AG04450 (cell line): ENCODE measurements around the gene MBOAT1. TPM values are rescaled to one million over a fixed set of nuclear protein-coding genes. Genes with fewer than 3 reads are reported as not detected.
"Not testable (repeated sequence)": the region's sequence is repeated elsewhere in the genome, so short reads cannot be mapped to it uniquely, and the experiment has no call there.

Experiments used
- CTCF ChIA-PET: fragments of 300-600, 350-600 bp; formaldehyde crosslinking; extraction: SDS; loops from one replicate; lab custom pipeline; 2022; ENCODE audit warnings: antibody characterized with exemption, inconsistent platforms; lab: Charles Lee
- POLR2A ChIA-PET: fragments of 350-600 bp; formaldehyde crosslinking; extraction: SDS; loops from one replicate; lab custom pipeline; 2021; ENCODE audit warnings: antibody characterized with exemption, inconsistent platforms; lab: Yijun Ruan, JAX
- DNase-seq: peaks from one replicate; pipeline ENCODE4 v3.0.0-alpha.2; 2011; ENCODE audit warnings: low read depth, low spot score
- H3K27ac ChIP-seq: one replicate; pipeline ENCODE4 v1.5.1; 2012; ENCODE audit warnings: low read depth, low read length, control low read depth
- H3K27me3 ChIP-seq: one replicate; pipeline ENCODE4 v1.6.0; 2012; ENCODE audit warnings: low read length; ENCODE audit not compliant: control insufficient read depth, insufficient read depth
- H3K4me3 ChIP-seq: 2 replicates; pipeline ENCODE4 v1.5.1; 2011; ENCODE audit warnings: mild to moderate bottlenecking, low read depth, low read length, control low read depth
- H3K9me3 ChIP-seq: 2 replicates; pipeline ENCODE4 v1.5.1; 2012; ENCODE audit warnings: low read length; ENCODE audit not compliant: control insufficient read depth, insufficient read depth
- CTCF ChIP-seq: IDR thresholded peaks from 2 replicates; pipeline ENCODE4 v1.5.1; 2011; ENCODE audit warnings: low read depth, low read length, control low read depth, inconsistent platforms
- polyA plus RNA-seq: library from polyadenylated mRNA; depleted of rRNA; stranded (reverse); fragments of >200 nt; gene quantifications from 2 replicates; pipeline ENCODE4 v1.2.3, GENCODE V29; 2011

MBOAT1 gene
- polyA plus RNA-seq, 1 experiment = 2.1 TPM

DNA sequence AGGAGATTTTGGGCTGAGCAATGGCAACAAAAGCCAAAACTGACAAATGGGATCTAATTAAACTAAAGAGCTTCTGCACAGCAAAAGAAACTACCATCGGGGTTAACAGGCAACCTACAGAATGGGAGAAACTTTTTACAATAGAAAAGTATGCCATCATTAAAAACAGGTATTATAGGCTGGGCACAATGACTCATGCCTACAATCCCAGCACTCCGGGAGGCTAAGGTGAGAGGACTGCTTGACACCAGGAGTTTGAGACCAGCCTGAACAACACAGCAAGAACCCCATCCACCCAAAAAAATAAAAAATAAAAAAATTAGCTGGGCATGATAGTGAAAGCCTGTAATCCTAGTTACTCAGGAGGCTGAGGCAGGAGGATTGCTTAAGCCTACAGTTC, 55.4 kb downstream of the MBOAT1 start:
- H3K27me3 ChIP-seq = no peaks in the 10 kb centered on the region
- H3K4me3 ChIP-seq = no peak overlapping the region
- no peak for DNase-seq
- no peak for TF ChIP-seq CTCF
- H3K27ac ChIP-seq = no peak overlapping the region
- H3K9me3 ChIP-seq = no peaks in the 10 kb centered on the region
- POLR2A ChIA-PET = no interaction called here
- CTCF ChIA-PET = interaction anchor here (1.3 kb wide), 1 partner anchor 30 kb away, joined by 7 read pairs; no protein-coding TSS in a partner anchor

GRCh38 chr6:20154753-20155152, 57.5 kb downstream of the MBOAT1 start:
- DNase-seq = no peak
- no peak overlapping the region for H3K27ac ChIP-seq
- CTCF ChIA-PET = no interaction called here
- POLR2A ChIA-PET = no interaction called here
- no peak overlapping the region for H3K4me3 ChIP-seq
- no peaks in the 10 kb centered on the region for H3K27me3 ChIP-seq
- no peak for TF ChIP-seq CTCF
- H3K9me3 ChIP-seq = no peaks in the 10 kb centered on the region

- Histone ChIP-seq H3K9me3 (no peaks in the 10 kb centered on the region), H3K4me3 (no peak overlapping the region), H3K27ac (no peak overlapping the region), H3K27me3 (no peaks in the 10 kb centered on the region)
- ChIA-PET POLR2A (no interaction called here), CTCF (interaction anchor here (1.0 kb wide), 1 partner anchor 27 kb away, joined by 3 read pairs; no protein-coding TSS in a partner anchor)
- DNase-seq = no peak
- TF ChIP-seq CTCF = no peak
Observed at GRCh38 chr6:20153194-20153593, 59.1 kb downstream of the MBOAT1 start.

GRCh38 chr6:20148433-20148832, 63.8 kb downstream of the MBOAT1 start:
- TF ChIP-seq CTCF = no peak
- Histone ChIP-seq H3K27ac (no peak overlapping the region), H3K9me3 (no peaks in the 10 kb centered on the region), H3K4me3 (no peak overlapping the region), H3K27me3 (no peaks in the 10 kb centered on the region)
- ChIA-PET CTCF (interaction anchor here (1.6 kb wide), 1 partner anchor 22 kb away, joined by 14 read pairs; no protein-coding TSS in a partner anchor), POLR2A (no interaction called here)
- no peak for DNase-seq

DNA sequence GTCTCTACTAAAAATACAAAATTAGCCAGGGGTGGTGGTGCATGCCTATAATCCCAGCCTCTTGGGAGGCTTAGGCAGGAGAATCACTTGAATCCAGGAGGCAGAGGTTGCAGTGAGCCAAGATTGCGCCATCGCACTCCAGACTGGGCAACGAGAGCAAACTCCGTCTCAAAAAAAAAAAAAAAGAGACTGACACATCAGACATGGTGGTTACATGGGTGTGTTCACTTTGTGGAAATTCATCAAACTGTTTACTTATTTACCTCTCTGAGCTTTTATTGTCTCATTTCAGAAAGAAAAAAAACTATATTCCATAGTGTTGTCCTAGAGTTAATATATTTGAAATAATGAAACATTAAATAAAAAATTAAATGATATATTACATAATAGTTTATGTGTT, 64.8 kb downstream of the MBOAT1 start:
- no peaks in the 10 kb centered on the region for H3K9me3 ChIP-seq
- ChIA-PET POLR2A (no interaction called here), CTCF (interaction anchor here (1.2 kb wide), 1 partner anchor 20 kb away, joined by 7 read pairs; no protein-coding TSS in a partner anchor)
- no peaks in the 10 kb centered on the region for H3K27me3 ChIP-seq
- no peak overlapping the region for H3K27ac ChIP-seq
- no peak for DNase-seq
- no peak for TF ChIP-seq CTCF
- H3K4me3 ChIP-seq = no peak overlapping the region

DNA sequence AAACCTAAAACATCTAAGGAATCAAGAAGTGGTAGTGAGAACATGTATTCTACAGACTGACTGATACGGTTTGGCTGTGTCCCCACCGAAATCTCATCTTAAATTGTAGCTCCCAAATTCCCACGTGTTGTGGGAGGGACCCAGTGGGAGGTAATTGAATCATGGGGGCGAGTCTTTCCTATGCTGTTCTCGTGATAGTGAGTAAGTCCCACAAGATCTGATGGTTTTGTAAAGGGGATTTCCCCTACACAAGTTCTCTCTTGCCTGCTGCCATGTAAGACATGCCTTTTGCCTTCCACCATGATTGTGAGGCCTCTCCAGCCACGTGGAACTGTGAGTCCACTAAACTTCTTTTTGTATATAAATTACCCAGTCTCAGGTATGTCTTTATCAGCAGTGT, 65.4 kb downstream of the MBOAT1 start:
- CTCF ChIA-PET, POLR2A ChIA-PET, H3K27me3 ChIP-seq, H3K4me3 ChIP-seq, H3K27ac ChIP-seq, H3K9me3 ChIP-seq, DNase-seq: not testable (repeated sequence)
